Activated CD8-positive, alpha-beta T cell treated with anti-CD3 and anti-CD28 coated beads for 36 hours (primary cell): Measurements from ENCODE around the gene MAGEF1. TPM values are rescaled to one million over a fixed set of nuclear protein-coding genes. Genes with fewer than 3 reads are reported as not detected.

Experiments
- ATAC-seq: fragments of 200-7000 bp; cut with Tn5 transposase; one replicate; pipeline ENCODE4 v1.10.0; 2021; ENCODE audit warnings: mild to moderate bottlenecking, moderate library complexity
- CTCF ChIA-PET: fragments of 350-600 bp; sonication (Branson Sonifier 250); formaldehyde crosslinking; loops from one replicate; lab custom pipeline; 2021; ENCODE audit warnings: antibody characterized with exemption; lab: Charles Lee
- POLR2A ChIA-PET: fragments of 350-600 bp; sonication (Branson Sonifier 250); formaldehyde crosslinking; loops from one replicate; lab custom pipeline; 2021; ENCODE audit warnings: antibody characterized with exemption; lab: Charles Lee
- DNase-seq: peaks from one replicate; pipeline ENCODE4 v3.0.0-alpha.2; 2020
- H3K27ac Mint-ChIP-seq: one replicate; pipeline ENCODE4 v1.8.0; 2021; ENCODE audit warnings: mild to moderate bottlenecking, mixed read lengths
- H3K27me3 Mint-ChIP-seq: one replicate; pipeline ENCODE4 v1.8.0; 2021; ENCODE audit warnings: mixed read lengths
- H3K36me3 Mint-ChIP-seq: one replicate; pipeline ENCODE4 v1.8.0; 2021; ENCODE audit warnings: low read depth, mixed read lengths
- H3K4me1 Mint-ChIP-seq: one replicate; pipeline ENCODE4 v1.8.0; 2021; ENCODE audit warnings: low read depth, mixed read lengths
- H3K4me3 Mint-ChIP-seq: one replicate; pipeline ENCODE4 v1.8.0; 2021; ENCODE audit warnings: mild to moderate bottlenecking, moderate library complexity, mixed read lengths
- H3K9me3 Mint-ChIP-seq: one replicate; pipeline ENCODE4 v1.8.0; 2021; ENCODE audit warnings: mixed read lengths
- CTCF ChIP-seq: fragments of 200-600 bp; IDR thresholded peaks from one replicate; pipeline ENCODE4 v1.8.0; 2022; ENCODE audit warnings: antibody characterized with exemption, mild to moderate bottlenecking
- intact Hi-C: fragments of 100-400 bp; cut with micrococcal nuclease; formaldehyde crosslinking; loops from one replicate; pipeline ENCODE4 v1.10.0; 2022
- total RNA-seq, 2 experiments: library from RNA; stranded (reverse); gene quantifications; one replicate each; pipeline ENCODE4 v1.2.3, GENCODE V29; 2021

MAGEF1 gene
- total RNA-seq, 2 experiments from 2014 or later, result 19.2 to 19.3 TPM

GRCh38 chr3:184679056-184679816 is 32.6 kb downstream of the MAGEF1 start:
- DNase-seq (no peak), ATAC-seq (no peak)
- no peak overlapping the region for H3K4me3 Mint-ChIP-seq
- TF ChIP-seq CTCF, result no peak
- no peaks in the 10 kb centered on the region for H3K9me3 Mint-ChIP-seq
- POLR2A ChIA-PET, result no interaction called here
- H3K27ac Mint-ChIP-seq, result no peak overlapping the region
- H3K4me1 Mint-ChIP-seq, result no peaks in the 10 kb centered on the region
- CTCF ChIA-PET, result no interaction called here
- intact Hi-C loops, result no loop called here
- H3K36me3 Mint-ChIP-seq, result no peaks in the 10 kb centered on the region
- H3K27me3 Mint-ChIP-seq, result no peaks in the 10 kb centered on the region

GRCh38 chr3:184678317-184679055 is 33.4 kb downstream of the MAGEF1 start:
- H3K27ac Mint-ChIP-seq, result no peak overlapping the region
- no peaks in the 10 kb centered on the region for H3K4me1 Mint-ChIP-seq
- H3K9me3 Mint-ChIP-seq, result no peaks in the 10 kb centered on the region
- H3K4me3 Mint-ChIP-seq, result no peak overlapping the region
- ATAC-seq (no peak), DNase-seq (no peak)
- POLR2A ChIA-PET, result no interaction called here
- intact Hi-C loops, result no loop called here
- CTCF ChIA-PET, result no interaction called here
- no peak for TF ChIP-seq CTCF
- no peaks in the 10 kb centered on the region for H3K36me3 Mint-ChIP-seq
- no peaks in the 10 kb centered on the region for H3K27me3 Mint-ChIP-seq

DNA sequence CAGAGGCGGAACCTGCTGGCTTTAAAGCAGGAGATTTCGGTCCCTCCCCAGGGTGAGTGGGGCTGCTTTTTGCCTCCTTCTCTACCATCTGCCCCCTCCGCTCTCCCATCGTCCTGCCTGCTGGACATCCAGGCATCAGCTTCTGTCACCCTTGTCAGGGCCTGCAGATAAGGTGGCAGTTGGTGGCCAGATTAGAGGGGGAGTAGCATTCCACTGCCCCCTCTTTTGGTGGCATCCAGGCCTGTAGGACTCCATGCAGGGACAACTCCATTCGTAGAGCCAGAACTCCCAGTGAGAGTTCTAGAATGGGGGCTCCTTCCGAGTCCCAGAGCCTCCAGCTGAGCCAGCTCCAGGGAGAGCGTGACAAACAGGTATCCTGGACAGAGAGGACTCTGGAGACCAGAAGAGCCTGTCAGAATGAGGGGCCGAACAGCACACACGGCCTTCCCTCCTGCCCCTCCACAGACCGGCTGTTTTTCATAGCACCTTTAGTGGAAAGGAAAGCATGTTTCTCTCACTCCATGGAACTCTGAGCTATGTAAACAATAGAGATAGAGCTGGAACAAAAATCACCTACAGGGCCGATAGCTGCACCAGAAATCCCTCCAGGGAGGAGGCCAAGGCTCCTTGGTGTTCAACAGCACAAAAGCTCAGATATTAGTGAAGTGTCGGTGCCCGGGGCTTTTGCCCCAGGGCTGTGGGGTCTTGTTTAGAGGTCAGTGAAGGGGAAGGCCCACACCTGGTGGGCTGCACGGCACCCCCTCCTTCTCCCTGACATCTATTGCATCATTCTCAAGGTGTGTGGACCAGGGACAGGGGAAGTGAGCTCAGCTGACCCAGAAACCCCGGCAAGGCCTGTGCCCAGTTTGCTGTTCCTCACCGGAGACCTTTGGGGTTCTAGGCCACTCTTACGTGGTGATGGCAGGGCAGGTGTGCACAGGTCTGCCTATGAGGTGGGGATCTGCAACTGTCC is 34.2 kb downstream of the MAGEF1 start:
- POLR2A ChIA-PET, result interaction anchor here (0.6 kb wide), 1 partner anchor 118 kb away, joined by 3 read pairs; no protein-coding TSS in a partner anchor

DNA sequence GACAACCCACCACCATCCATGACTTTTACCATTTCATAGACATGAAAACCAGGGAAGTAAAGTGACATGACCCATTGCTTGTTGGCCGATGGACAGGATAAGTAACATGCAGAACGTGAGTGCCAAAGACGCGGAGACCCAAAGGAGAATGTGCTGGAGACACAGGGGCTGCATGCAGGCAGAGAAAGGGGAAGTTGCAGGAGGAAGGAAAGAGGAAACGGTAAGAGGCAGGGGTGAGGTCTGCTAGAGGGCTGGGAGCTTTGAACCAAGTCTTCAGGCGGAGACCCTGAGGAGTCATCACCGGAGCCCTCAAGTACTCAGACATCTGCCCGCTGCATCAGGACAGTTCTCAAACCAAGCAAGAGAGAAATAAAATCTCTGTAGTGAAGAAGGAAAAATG is 34.9 kb downstream of the MAGEF1 start:
- no peak overlapping the region for H3K27ac Mint-ChIP-seq
- CTCF ChIA-PET, result no interaction called here

More for the DNA sequence above, 34.2 kb downstream of the MAGEF1 start:
- DNase-seq (no peak), ATAC-seq (no peak)
- no peaks in the 10 kb centered on the region for H3K4me1 Mint-ChIP-seq
- H3K9me3 Mint-ChIP-seq, result no peaks in the 10 kb centered on the region
- no peaks in the 10 kb centered on the region for H3K36me3 Mint-ChIP-seq
- H3K4me3 Mint-ChIP-seq, result no peak overlapping the region
- no peaks in the 10 kb centered on the region for H3K27me3 Mint-ChIP-seq
- intact Hi-C loops, result no loop called here
- CTCF ChIA-PET, result no interaction called here
- no peak for TF ChIP-seq CTCF
- no peak overlapping the region for H3K27ac Mint-ChIP-seq

More for the DNA sequence above, 34.9 kb downstream of the MAGEF1 start:
- no peaks in the 10 kb centered on the region for H3K4me1 Mint-ChIP-seq
- intact Hi-C loops, result no loop called here
- H3K36me3 Mint-ChIP-seq, result no peaks in the 10 kb centered on the region
- DNase-seq, result no peak
- no peak for ATAC-seq
- H3K27me3 Mint-ChIP-seq, result no peaks in the 10 kb centered on the region
- TF ChIP-seq CTCF, result no peak
- POLR2A ChIA-PET, result no interaction called here
- H3K4me3 Mint-ChIP-seq, result no peak overlapping the region
- no peaks in the 10 kb centered on the region for H3K9me3 Mint-ChIP-seq
